GM23338 (cell line): ENCODE results near the gene CACNB2. TPM values are rescaled to one million over a fixed set of nuclear protein-coding genes. Genes with fewer than 3 reads are reported as not detected.

Experiments
- ATAC-seq: fragments of 200-7000 bp; cut with Tn5 transposase; 3 replicates; pipeline ENCODE4 v1.9.1; 2020
- DNase-seq: peaks from one replicate; pipeline ENCODE4 v3.0.0-alpha.2; 2015; ENCODE audit warnings: low spot score
- H2AFZ ChIP-seq: fragments of 200-600 bp; sonication (generic); 2 replicates; pipeline ENCODE4 v1.8.0; 2016; ENCODE audit warnings: antibody characterized with exemption, mild to moderate bottlenecking, moderate library complexity
- H3F3A ChIP-seq: fragments of 200-600 bp; sonication (generic); replicated peaks from 2 replicates; pipeline ENCODE4 v1.8.0; 2017; ENCODE audit warnings: antibody characterized with exemption, mixed run types, low read depth
- H3K27ac ChIP-seq: fragments of 200-600 bp; sonication (generic); 2 replicates; pipeline ENCODE4 v1.6.1; 2016; ENCODE audit warnings: low read depth
- H3K27me3 ChIP-seq: fragments of 200-600 bp; sonication (generic); 2 replicates; pipeline ENCODE4 v1.8.0; 2016; ENCODE audit warnings: mild to moderate bottlenecking, mixed run types, moderate library complexity; ENCODE audit not compliant: insufficient read depth
- H3K36me3 ChIP-seq: fragments of 200-600 bp; sonication (generic); 2 replicates; pipeline ENCODE4 v1.8.0; 2016; ENCODE audit warnings: mild to moderate bottlenecking; ENCODE audit not compliant: insufficient read depth
- H3K4me1 ChIP-seq: fragments of 200-600 bp; sonication (generic); 2 replicates; pipeline ENCODE4 v1.8.0; 2016; ENCODE audit warnings: mild to moderate bottlenecking, moderate library complexity; ENCODE audit not compliant: insufficient read depth
- H3K4me2 ChIP-seq: fragments of 200-600 bp; sonication (generic); 2 replicates; pipeline ENCODE4 v1.7.1; 2017; ENCODE audit warnings: mixed run types
- H3K4me3 ChIP-seq: fragments of 200-600 bp; sonication (generic); 2 replicates; pipeline ENCODE4 v1.6.1; 2016; ENCODE audit warnings: mixed run types
- H3K79me2 ChIP-seq: fragments of 200-600 bp; sonication (generic); replicated peaks from 2 replicates; pipeline ENCODE4 v1.8.0; 2017; ENCODE audit warnings: mild to moderate bottlenecking; ENCODE audit not compliant: insufficient read depth
- H3K9me2 ChIP-seq: fragments of 200-600 bp; sonication (generic); 2 replicates; pipeline ENCODE4 v1.8.0; 2017; ENCODE audit not compliant: insufficient read depth
- H4K20me1 ChIP-seq: fragments of 200-600 bp; sonication (generic); replicated peaks from 2 replicates; pipeline ENCODE4 v1.8.0; 2017; ENCODE audit warnings: mild to moderate bottlenecking; ENCODE audit not compliant: insufficient read depth
- H3K27ac Mint-ChIP-seq: 2 replicates; pipeline ENCODE4 v1.8.0; 2020; ENCODE audit warnings: inconsistent platforms, mild to moderate bottlenecking, moderate library complexity, mixed read lengths
- H3K27me3 Mint-ChIP-seq: 3 replicates; pipeline ENCODE4 v1.8.0; 2022; ENCODE audit warnings: low read depth, mild to moderate bottlenecking, moderate library complexity, mixed read lengths, inconsistent platforms; ENCODE audit not compliant: insufficient read depth, poor library complexity
- H3K36me3 Mint-ChIP-seq: 3 replicates; pipeline ENCODE4 v1.8.0; 2021; ENCODE audit warnings: low read depth, mild to moderate bottlenecking, inconsistent platforms, moderate library complexity, mixed read lengths
- H3K4me1 Mint-ChIP-seq: 3 replicates; pipeline ENCODE4 v1.8.0; 2020; ENCODE audit warnings: mild to moderate bottlenecking, inconsistent platforms, mixed read lengths
- H3K4me3 Mint-ChIP-seq: 3 replicates; pipeline ENCODE4 v1.8.0; 2021; ENCODE audit warnings: moderate library complexity, mild to moderate bottlenecking, inconsistent platforms, mixed read lengths
- H3K9me3 Mint-ChIP-seq: 3 replicates; pipeline ENCODE4 v1.8.0; 2020; ENCODE audit warnings: moderate library complexity, mild to moderate bottlenecking, inconsistent platforms, mixed read lengths
- CREB1 ChIP-seq: fragments of 250-450 bp; sonication (Bioruptor Pico); IDR thresholded peaks from 2 replicates; pipeline ENCODE4 v1.5.0; 2020; ENCODE audit warnings: low read depth, mild to moderate bottlenecking, moderate library complexity
- EZH2 ChIP-seq: fragments of 200-600 bp; sonication (generic); IDR thresholded peaks from one replicate; pipeline ENCODE4 v1.8.0; 2017; ENCODE audit warnings: antibody characterized with exemption, mild to moderate bottlenecking, low read depth; ENCODE audit not compliant: unreplicated experiment
- EZH2phosphoT487 ChIP-seq: fragments of 200-600 bp; sonication (generic); IDR thresholded peaks from one replicate; pipeline ENCODE4 v1.8.1; 2018; ENCODE audit warnings: antibody characterized with exemption; ENCODE audit not compliant: unreplicated experiment
- JUNB ChIP-seq: IDR thresholded peaks from one replicate; pipeline ENCODE4 v1.6.1; 2016; ENCODE audit warnings: antibody characterized with exemption; ENCODE audit not compliant: unreplicated experiment
- NANOG ChIP-seq: IDR thresholded peaks from 2 replicates; pipeline ENCODE4 v1.6.1; 2016; ENCODE audit warnings: antibody characterized with exemption, borderline replicate concordance
- POLR2AphosphoS5 ChIP-seq: IDR thresholded peaks from 2 replicates; pipeline ENCODE4 v1.6.1; 2016; ENCODE audit warnings: antibody characterized with exemption, low read depth
- STAT1 ChIP-seq: IDR thresholded peaks from one replicate; pipeline ENCODE4 v1.6.1; 2016; ENCODE audit warnings: antibody characterized with exemption; ENCODE audit not compliant: unreplicated experiment
- ZNF114 ChIP-seq: fragments of 250-450 bp; sonication (Bioruptor Pico); IDR thresholded peaks from 2 replicates; pipeline ENCODE4 v1.5.0; 2020; ENCODE audit warnings: mild to moderate bottlenecking, moderate library complexity
- ZNF331 ChIP-seq: fragments of 250-450 bp; sonication (Bioruptor Pico); IDR thresholded peaks from 2 replicates; pipeline ENCODE4 v1.5.0; 2020; ENCODE audit warnings: low read depth, mild to moderate bottlenecking, moderate library complexity
- polyA plus RNA-seq: library from polyadenylated mRNA; unstranded; fragments of >200 nt; fragmentation: Nextera tagmentation; extraction: Ambion mirVana; gene quantifications from 2 replicates; pipeline ENCODE4 v1.2.1, GENCODE V29; 2016
- total RNA-seq: library from RNA; depleted of rRNA; stranded (reverse); fragments of >200 nt; shearing (Covaris generic); gene quantifications from 2 replicates; pipeline ENCODE4 v1.2.3, GENCODE V29; 2014
- TF ChIP-seq, protein P1 (sequence below): IDR thresholded peaks from one replicate; pipeline ENCODE4 v1.6.1; 2018; ENCODE audit warnings: antibody characterized with exemption; ENCODE audit not compliant: unreplicated experiment
- TF ChIP-seq, protein P2 (sequence below): IDR thresholded peaks from 2 replicates; pipeline ENCODE4 v1.6.1; 2016; ENCODE audit warnings: antibody characterized with exemption
- TF ChIP-seq, protein P3 (sequence below): fragments of 250-450 bp; sonication (Bioruptor Pico); IDR thresholded peaks from 2 replicates; pipeline ENCODE4 v1.5.0; 2020; ENCODE audit warnings: mild to moderate bottlenecking, moderate library complexity
- TF ChIP-seq, protein P4 (sequence below), 2 experiments: fragments of 200-600 bp in 1 of 2; sonication (generic) in 1 of 2; conservative IDR thresholded peaks; 2 replicates each; pipeline versions ENCODE4 v1.5.1 to v1.6.1; 2016 to 2017; ENCODE audit warnings: antibody characterized with exemption in 2 of 2, low read depth in 2 of 2, mild to moderate bottlenecking in 2 of 2, moderate library complexity in 1 of 2

The CACNB2 gene
- total and polyA plus RNA-seq, 2 experiments from 2014 or later: 5.0 to 5.9 TPM

DNA sequence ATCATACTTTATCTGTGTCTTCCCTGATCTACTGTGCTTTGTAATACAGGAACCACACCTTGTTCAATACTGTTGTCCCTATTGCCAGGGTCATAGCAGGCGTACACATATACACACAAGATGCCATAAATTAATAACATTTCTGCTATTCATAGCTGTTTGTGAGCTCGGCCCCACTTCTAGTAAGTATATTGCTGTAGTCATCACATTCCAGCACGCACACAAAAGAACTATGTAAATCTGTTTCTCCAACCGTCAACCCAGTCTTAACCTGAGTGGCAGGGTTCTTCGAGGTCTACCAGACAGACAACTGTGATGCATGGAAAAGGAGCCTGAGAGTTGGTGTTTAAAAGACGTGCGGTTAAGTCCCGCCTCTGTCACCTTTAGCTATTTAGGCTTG, 5.7 kb upstream of the CACNB2 start:
- Histone ChIP-seq H3K27ac (no peak overlapping the region), H3K27me3 (peaks cover 5% of the 10 kb centered on the region), H3K4me2 (peak overlapping the region; percentile 65), H3K9me2 (no peaks in the 10 kb centered on the region), H2AFZ (no peak overlapping the region), H3K36me3 (no peaks in the 10 kb centered on the region; the same call in 1 of the 2 replicates), H3K79me2 (no peaks in the 10 kb centered on the region), H4K20me1 (no peaks in the 10 kb centered on the region), H3F3A (no peaks in the 10 kb centered on the region; the same call in 1 of the 2 replicates), H3K4me3 (no peak overlapping the region), H3K4me1 (peaks cover 28% of the 10 kb centered on the region)
- TF ChIP-seq, protein P1, sequence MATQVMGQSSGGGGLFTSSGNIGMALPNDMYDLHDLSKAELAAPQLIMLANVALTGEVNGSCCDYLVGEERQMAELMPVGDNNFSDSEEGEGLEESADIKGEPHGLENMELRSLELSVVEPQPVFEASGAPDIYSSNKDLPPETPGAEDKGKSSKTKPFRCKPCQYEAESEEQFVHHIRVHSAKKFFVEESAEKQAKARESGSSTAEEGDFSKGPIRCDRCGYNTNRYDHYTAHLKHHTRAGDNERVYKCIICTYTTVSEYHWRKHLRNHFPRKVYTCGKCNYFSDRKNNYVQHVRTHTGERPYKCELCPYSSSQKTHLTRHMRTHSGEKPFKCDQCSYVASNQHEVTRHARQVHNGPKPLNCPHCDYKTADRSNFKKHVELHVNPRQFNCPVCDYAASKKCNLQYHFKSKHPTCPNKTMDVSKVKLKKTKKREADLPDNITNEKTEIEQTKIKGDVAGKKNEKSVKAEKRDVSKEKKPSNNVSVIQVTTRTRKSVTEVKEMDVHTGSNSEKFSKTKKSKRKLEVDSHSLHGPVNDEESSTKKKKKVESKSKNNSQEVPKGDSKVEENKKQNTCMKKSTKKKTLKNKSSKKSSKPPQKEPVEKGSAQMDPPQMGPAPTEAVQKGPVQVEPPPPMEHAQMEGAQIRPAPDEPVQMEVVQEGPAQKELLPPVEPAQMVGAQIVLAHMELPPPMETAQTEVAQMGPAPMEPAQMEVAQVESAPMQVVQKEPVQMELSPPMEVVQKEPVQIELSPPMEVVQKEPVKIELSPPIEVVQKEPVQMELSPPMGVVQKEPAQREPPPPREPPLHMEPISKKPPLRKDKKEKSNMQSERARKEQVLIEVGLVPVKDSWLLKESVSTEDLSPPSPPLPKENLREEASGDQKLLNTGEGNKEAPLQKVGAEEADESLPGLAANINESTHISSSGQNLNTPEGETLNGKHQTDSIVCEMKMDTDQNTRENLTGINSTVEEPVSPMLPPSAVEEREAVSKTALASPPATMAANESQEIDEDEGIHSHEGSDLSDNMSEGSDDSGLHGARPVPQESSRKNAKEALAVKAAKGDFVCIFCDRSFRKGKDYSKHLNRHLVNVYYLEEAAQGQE: no peak
- TF ChIP-seq ZNF114 (CRISPR knock-in tag) (no peak), CREB1 (CRISPR knock-in tag) (no peak), EZH2 (no peak), STAT1 (no peak), NANOG (no peak), ZNF331 (CRISPR knock-in tag) (no peak), EZH2phosphoT487 (no peak), JUNB (no peak), POLR2AphosphoS5 (no peak)
- TF ChIP-seq, protein P2, sequence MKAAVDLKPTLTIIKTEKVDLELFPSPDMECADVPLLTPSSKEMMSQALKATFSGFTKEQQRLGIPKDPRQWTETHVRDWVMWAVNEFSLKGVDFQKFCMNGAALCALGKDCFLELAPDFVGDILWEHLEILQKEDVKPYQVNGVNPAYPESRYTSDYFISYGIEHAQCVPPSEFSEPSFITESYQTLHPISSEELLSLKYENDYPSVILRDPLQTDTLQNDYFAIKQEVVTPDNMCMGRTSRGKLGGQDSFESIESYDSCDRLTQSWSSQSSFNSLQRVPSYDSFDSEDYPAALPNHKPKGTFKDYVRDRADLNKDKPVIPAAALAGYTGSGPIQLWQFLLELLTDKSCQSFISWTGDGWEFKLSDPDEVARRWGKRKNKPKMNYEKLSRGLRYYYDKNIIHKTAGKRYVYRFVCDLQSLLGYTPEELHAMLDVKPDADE: no peak
- TF ChIP-seq, protein P3, sequence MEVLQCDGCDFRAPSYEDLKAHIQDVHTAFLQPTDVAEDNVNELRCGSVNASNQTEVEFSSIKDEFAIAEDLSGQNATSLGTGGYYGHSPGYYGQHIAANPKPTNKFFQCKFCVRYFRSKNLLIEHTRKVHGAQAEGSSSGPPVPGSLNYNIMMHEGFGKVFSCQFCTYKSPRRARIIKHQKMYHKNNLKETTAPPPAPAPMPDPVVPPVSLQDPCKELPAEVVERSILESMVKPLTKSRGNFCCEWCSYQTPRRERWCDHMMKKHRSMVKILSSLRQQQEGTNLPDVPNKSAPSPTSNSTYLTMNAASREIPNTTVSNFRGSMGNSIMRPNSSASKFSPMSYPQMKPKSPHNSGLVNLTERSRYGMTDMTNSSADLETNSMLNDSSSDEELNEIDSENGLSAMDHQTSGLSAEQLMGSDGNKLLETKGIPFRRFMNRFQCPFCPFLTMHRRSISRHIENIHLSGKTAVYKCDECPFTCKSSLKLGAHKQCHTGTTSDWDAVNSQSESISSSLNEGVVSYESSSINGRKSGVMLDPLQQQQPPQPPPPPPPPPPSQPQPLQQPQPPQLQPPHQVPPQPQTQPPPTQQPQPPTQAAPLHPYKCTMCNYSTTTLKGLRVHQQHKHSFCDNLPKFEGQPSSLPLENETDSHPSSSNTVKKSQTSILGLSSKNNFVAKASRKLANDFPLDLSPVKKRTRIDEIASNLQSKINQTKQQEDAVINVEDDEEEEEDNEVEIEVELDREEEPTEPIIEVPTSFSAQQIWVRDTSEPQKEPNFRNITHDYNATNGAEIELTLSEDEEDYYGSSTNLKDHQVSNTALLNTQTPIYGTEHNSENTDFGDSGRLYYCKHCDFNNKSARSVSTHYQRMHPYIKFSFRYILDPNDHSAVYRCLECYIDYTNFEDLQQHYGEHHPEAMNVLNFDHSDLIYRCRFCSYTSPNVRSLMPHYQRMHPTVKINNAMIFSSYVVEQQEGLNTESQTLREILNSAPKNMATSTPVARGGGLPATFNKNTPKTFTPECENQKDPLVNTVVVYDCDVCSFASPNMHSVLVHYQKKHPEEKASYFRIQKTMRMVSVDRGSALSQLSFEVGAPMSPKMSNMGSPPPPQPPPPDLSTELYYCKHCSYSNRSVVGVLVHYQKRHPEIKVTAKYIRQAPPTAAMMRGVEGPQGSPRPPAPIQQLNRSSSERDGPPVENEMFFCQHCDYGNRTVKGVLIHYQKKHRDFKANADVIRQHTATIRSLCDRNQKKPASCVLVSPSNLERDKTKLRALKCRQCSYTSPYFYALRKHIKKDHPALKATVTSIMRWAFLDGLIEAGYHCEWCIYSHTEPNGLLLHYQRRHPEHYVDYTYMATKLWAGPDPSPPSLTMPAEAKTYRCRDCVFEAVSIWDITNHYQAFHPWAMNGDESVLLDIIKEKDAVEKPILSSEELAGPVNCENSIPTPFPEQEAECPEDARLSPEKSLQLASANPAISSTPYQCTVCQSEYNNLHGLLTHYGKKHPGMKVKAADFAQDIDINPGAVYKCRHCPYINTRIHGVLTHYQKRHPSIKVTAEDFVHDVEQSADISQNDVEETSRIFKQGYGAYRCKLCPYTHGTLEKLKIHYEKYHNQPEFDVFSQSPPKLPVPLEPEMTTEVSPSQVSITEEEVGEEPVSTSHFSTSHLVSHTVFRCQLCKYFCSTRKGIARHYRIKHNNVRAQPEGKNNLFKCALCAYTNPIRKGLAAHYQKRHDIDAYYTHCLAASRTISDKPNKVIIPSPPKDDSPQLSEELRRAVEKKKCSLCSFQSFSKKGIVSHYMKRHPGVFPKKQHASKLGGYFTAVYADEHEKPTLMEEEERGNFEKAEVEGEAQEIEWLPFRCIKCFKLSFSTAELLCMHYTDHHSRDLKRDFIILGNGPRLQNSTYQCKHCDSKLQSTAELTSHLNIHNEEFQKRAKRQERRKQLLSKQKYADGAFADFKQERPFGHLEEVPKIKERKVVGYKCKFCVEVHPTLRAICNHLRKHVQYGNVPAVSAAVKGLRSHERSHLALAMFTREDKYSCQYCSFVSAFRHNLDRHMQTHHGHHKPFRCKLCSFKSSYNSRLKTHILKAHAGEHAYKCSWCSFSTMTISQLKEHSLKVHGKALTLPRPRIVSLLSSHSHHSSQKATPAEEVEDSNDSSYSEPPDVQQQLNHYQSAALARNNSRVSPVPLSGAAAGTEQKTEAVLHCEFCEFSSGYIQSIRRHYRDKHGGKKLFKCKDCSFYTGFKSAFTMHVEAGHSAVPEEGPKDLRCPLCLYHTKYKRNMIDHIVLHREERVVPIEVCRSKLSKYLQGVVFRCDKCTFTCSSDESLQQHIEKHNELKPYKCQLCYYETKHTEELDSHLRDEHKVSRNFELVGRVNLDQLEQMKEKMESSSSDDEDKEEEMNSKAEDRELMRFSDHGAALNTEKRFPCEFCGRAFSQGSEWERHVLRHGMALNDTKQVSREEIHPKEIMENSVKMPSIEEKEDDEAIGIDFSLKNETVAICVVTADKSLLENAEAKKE (CRISPR knock-in tag): no peak
- TF ChIP-seq, protein P4, sequence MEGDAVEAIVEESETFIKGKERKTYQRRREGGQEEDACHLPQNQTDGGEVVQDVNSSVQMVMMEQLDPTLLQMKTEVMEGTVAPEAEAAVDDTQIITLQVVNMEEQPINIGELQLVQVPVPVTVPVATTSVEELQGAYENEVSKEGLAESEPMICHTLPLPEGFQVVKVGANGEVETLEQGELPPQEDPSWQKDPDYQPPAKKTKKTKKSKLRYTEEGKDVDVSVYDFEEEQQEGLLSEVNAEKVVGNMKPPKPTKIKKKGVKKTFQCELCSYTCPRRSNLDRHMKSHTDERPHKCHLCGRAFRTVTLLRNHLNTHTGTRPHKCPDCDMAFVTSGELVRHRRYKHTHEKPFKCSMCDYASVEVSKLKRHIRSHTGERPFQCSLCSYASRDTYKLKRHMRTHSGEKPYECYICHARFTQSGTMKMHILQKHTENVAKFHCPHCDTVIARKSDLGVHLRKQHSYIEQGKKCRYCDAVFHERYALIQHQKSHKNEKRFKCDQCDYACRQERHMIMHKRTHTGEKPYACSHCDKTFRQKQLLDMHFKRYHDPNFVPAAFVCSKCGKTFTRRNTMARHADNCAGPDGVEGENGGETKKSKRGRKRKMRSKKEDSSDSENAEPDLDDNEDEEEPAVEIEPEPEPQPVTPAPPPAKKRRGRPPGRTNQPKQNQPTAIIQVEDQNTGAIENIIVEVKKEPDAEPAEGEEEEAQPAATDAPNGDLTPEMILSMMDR (conservative IDR thresholded peaks at IDR 0.05; ENCODE audit: low read depth in 2 of 2): no peak
- Mint-ChIP-seq H3K4me1 (peaks cover 39% of the 10 kb centered on the region), H3K4me3 (no peak overlapping the region), H3K27me3 (peaks cover 4% of the 10 kb centered on the region), H3K27ac (no peak overlapping the region), H3K9me3 (no peaks in the 10 kb centered on the region), H3K36me3 (no peaks in the 10 kb centered on the region)
- ATAC-seq (no peak), DNase-seq (no peak)
